GM12878 (cell line): ENCODE results near the gene RAP1GAP. TPM values are rescaled to one million over a fixed set of nuclear protein-coding genes. Genes with fewer than 3 reads are reported as not detected.

Source experiments
- ATAC-seq: fragments of 200-7000 bp; cut with Tn5 transposase; 3 replicates; pipeline ENCODE4 v1.9.1; 2020; ENCODE audit warnings: mild to moderate bottlenecking, moderate library complexity
- BruUV-seq: library from RNA; stranded (reverse); fragments of 400-500 nt; replicated peaks from 2 replicates; lab custom pipeline; 2021; lab: Mats Ljungman, UMichigan
- CTCF ChIA-PET: fragments of 300-600 bp; sonication (Branson Sonifier 250); formaldehyde crosslinking; extraction: SDS; loops from one replicate; lab custom pipeline; 2021; ENCODE audit warnings: inconsistent platforms; lab: Yijun Ruan, JAX
- POLR2A ChIA-PET: fragments of 350-600 bp; formaldehyde crosslinking; extraction: SDS; loops from one replicate; lab custom pipeline; 2021; ENCODE audit warnings: inconsistent platforms; lab: Charles Lee
- RAD21 ChIA-PET: fragments of 300-600 bp; sonication (Branson Sonifier 250); formaldehyde crosslinking; loops from one replicate; lab custom pipeline; 2023; ENCODE audit warnings: antibody characterized with exemption; ENCODE audit not compliant: unreplicated experiment; lab: Charles Lee
- SMC1A ChIA-PET: fragments of 300-600 bp; sonication (Branson Sonifier 250); formaldehyde crosslinking; loops from one replicate; lab custom pipeline; 2023; ENCODE audit not compliant: unreplicated experiment, uncharacterized antibody; lab: Charles Lee
- DNase-seq: peaks from one replicate; pipeline ENCODE4 v3.0.0-alpha.2; 2011; ENCODE audit warnings: low read depth, low spot score
- FAIRE-seq: peaks from 3 replicates; lab custom pipeline; 2011; peaks lifted over from hg19 to GRCh38; lab: Jason Lieb, UNC
- H2AFZ ChIP-seq: 2 replicates; pipeline ENCODE4 v1.6.0; 2011; ENCODE audit warnings: low read depth, low read length, control low read depth; ENCODE audit not compliant: control insufficient read depth
- H3K27ac ChIP-seq: 2 replicates; pipeline ENCODE4 v1.5.1; 2011; ENCODE audit warnings: control low read depth; ENCODE audit not compliant: control insufficient read depth, insufficient read depth
- H3K27me3 ChIP-seq, 2 experiments: replicated peaks in 1 of 2; 2 replicates each; pipeline versions ENCODE4 v1.6.0 to v1.6.1; 2011; ENCODE audit warnings: low read length in 1 of 2; ENCODE audit not compliant: control insufficient read depth in 2 of 2, insufficient read depth in 2 of 2
- H3K36me3 ChIP-seq, 2 experiments: 2 replicates each; pipeline ENCODE4 v1.5.1; 2011; ENCODE audit warnings: low read length in 1 of 2; ENCODE audit not compliant: control insufficient read depth in 2 of 2, insufficient read depth in 2 of 2
- H3K4me1 ChIP-seq: 2 replicates; pipeline ENCODE4 v1.6.1; 2011; ENCODE audit warnings: mild to moderate bottlenecking, low read length, moderate library complexity, mixed read lengths; ENCODE audit not compliant: control insufficient read depth, insufficient read depth
- H3K4me2 ChIP-seq: 2 replicates; pipeline ENCODE4 v1.6.0; 2011; ENCODE audit warnings: control low read depth; ENCODE audit not compliant: control insufficient read depth, insufficient read depth
- H3K4me3 ChIP-seq: fragments of 200-600 bp; sonication (generic); 2 replicates; pipeline ENCODE4 v1.5.1; 2016
- H3K79me2 ChIP-seq: 2 replicates; pipeline ENCODE4 v1.6.0; 2011; ENCODE audit warnings: low read length; ENCODE audit not compliant: control insufficient read depth, insufficient read depth
- H3K9ac ChIP-seq: 2 replicates; pipeline ENCODE4 v1.8.0; 2011; ENCODE audit warnings: low read length, control low read depth, mixed read lengths; ENCODE audit not compliant: control insufficient read depth, insufficient read depth
- H3K9me3 ChIP-seq: replicated peaks from 3 replicates; pipeline ENCODE4 v1.5.1; 2011; ENCODE audit warnings: mild to moderate bottlenecking, low read length; ENCODE audit not compliant: control insufficient read depth, insufficient read depth
- H4K20me1 ChIP-seq: 2 replicates; pipeline ENCODE4 v1.6.0; 2011; ENCODE audit not compliant: control insufficient read depth, insufficient read depth
- FOXM1 ChIP-seq: IDR thresholded peaks from 2 replicates; pipeline ENCODE4 v1.6.1; 2012; ENCODE audit warnings: low read depth, mild to moderate bottlenecking, inconsistent platforms, low read length, moderate library complexity
- IRF4 ChIP-seq: IDR thresholded peaks from 2 replicates; pipeline ENCODE4 v1.6.1; 2011; ENCODE audit warnings: low read depth, low read length
- JUNB ChIP-seq: IDR thresholded peaks from 2 replicates; pipeline ENCODE4 v1.6.1; 2016; ENCODE audit warnings: antibody characterized with exemption, mild to moderate bottlenecking
- MTA3 ChIP-seq: IDR thresholded peaks from 2 replicates; pipeline ENCODE4 v1.6.1; 2012; ENCODE audit warnings: low read length, inconsistent platforms, borderline replicate concordance
- MYB ChIP-seq: fragments of 150-350 bp; IDR thresholded peaks from 2 replicates; pipeline ENCODE4 v1.6.1; 2014; ENCODE audit warnings: mild to moderate bottlenecking, low read depth, low read length, borderline replicate concordance
- SIN3A ChIP-seq: IDR thresholded peaks from 2 replicates; pipeline ENCODE4 v1.6.1; 2012; ENCODE audit warnings: low read depth, low read length, improper control_type of control experiment
- SREBF1 ChIP-seq: IDR thresholded peaks from 2 replicates; pipeline ENCODE4 v1.6.1; 2012; ENCODE audit warnings: mild to moderate bottlenecking, low read length
- TBL1XR1 ChIP-seq: IDR thresholded peaks from 2 replicates; pipeline ENCODE4 v1.6.1; 2012; ENCODE audit warnings: low read depth, low read length, improper control_type of control experiment
- ZBTB4 ChIP-seq: fragments of 450-650 bp; formaldehyde crosslinking; IDR thresholded peaks from 2 replicates; pipeline ENCODE4 v1.4.0; 2022; ENCODE audit warnings: mild to moderate bottlenecking, moderate library complexity
- ZNF274 ChIP-seq: IDR thresholded peaks from one replicate; pipeline ENCODE4 v1.8.0; 2011; ENCODE audit not compliant: insufficient read length, insufficient read depth
- ZNF384 ChIP-seq: IDR thresholded peaks from 2 replicates; pipeline ENCODE4 v1.6.1; 2012; ENCODE audit warnings: low read depth, mild to moderate bottlenecking, low read length, improper control_type of control experiment, borderline replicate concordance
- WGBS: methylation state at CpG from one replicate; pipeline ENCODE4 v1.1.6; 2016; ENCODE audit warnings: low lambda C conversion rate; ENCODE audit not compliant: insufficient replicate concordance, insufficient coverage; ENCODE audit errors: missing lambda C conversion rate; 5-methylcytosine and 5-hydroxymethylcytosine counted together
- in situ Hi-C: fragments of 300-500 bp; cut with MboI; formaldehyde crosslinking; loops from 9 replicates; pipeline ENCODE4 v1.14.3; 2018; ENCODE audit warnings: mixed read lengths
- intact Hi-C: fragments of 100-400 bp; cut with micrococcal nuclease; formaldehyde crosslinking; loops from one replicate; pipeline ENCODE4 v1.14.2; 2022; ENCODE audit not compliant: unreplicated experiment
- polyA plus RNA-seq, 11 experiments: library from polyadenylated mRNA; depleted of rRNA in 4 of 11; unstranded in 6 of 11; stranded (reverse) in 5 of 11; fragments of >200 nt; fragmentation: Nextera tagmentation in 4 of 11; fragmentation: Illumina TruSeq in 1 of 11; extraction: Ambion mirVana in 4 of 11; extraction: Trizol in 1 of 11; gene quantifications; 1 replicate in 1 of 11; 2 replicates in 10 of 11; pipeline versions ENCODE4 v1.2.1 to v1.2.3, GENCODE V29; 2011 to 2016; ENCODE audit warnings: inconsistent platforms in 2 of 11, missing spikeins in 2 of 11, low read depth in 1 of 11
- total RNA-seq, 4 experiments: library from RNA; depleted of rRNA in 3 of 4; stranded (reverse); fragments of >200 nt in 3 of 4; fragmentation: Illumina TruSeq in 1 of 4; extraction: Trizol in 1 of 4; gene quantifications; 2 replicates each; pipeline versions ENCODE4 v1.2.1 to v1.2.3, GENCODE V29; 2013 to 2021

The RAP1GAP gene
- total and polyA plus RNA-seq, 10 of the 15 experiments (the other 5 are each of a cell fraction or from before 2014, with no cell fraction given): 0.04 to 0.96 (median 0.09) TPM; not detected in 3

- TF ChIP-seq MTA3 (no peak), ZNF384 (no peak), JUNB (no peak), ZBTB4 (no peak)
These were observed 40.3 kb downstream of the RAP1GAP start (continued) for GRCh38 chr1:21628798-21629393.

GRCh38 chr1:21626921-21627339 lies 42.2 kb downstream of the RAP1GAP start:
- ATAC-seq: no peak
- no TSS peak for BruUV-seq

More at GRCh38 chr1:21626921-21627339, 42.2 kb downstream of the RAP1GAP start:
- no peaks in the 10 kb centered on the region for H3K79me2 ChIP-seq
- ChIA-PET RAD21 (no interaction called here), POLR2A (no interaction called here), CTCF (no interaction called here), SMC1A (no interaction called here)
- intact Hi-C loops (no loop called here), in situ Hi-C loops (no loop called here)
- peaks cover 0 to 1% of the 10 kb centered on the region in 2 experiments; a peak in 3 of 4 replicates for H3K27me3 ChIP-seq
- WGBS: 21% methylated on average over 11 of the region's 11 CpGs
- no peak overlapping the region for H3K4me2 ChIP-seq
- no peaks in the 10 kb centered on the region for H4K20me1 ChIP-seq
- no peak overlapping the region for H3K4me3 ChIP-seq
- no peak overlapping the region for H3K27ac ChIP-seq
- no peaks in the 10 kb centered on the region for H3K4me1 ChIP-seq
- H3K9ac ChIP-seq: no peak overlapping the region
- DNase-seq (no peak), FAIRE-seq (no peak)
- H3K36me3 ChIP-seq: no peaks in the 10 kb centered on the region
- TF ChIP-seq MYB: no peak
- TF ChIP-seq ZNF274: no peak
- TF ChIP-seq SIN3A: no peak
- TF ChIP-seq SREBF1: no peak
- TF ChIP-seq IRF4: no peak
- TF ChIP-seq TBL1XR1: no peak
- TF ChIP-seq FOXM1: no peak
- no peaks in the 10 kb centered on the region for H3K9me3 ChIP-seq
- H2AFZ ChIP-seq: no peak overlapping the region
